Transverse colon (tissue), 4 donors: ENCODE results near the gene CCR2. TPM values are rescaled to one million over a fixed set of nuclear protein-coding genes. Genes with fewer than 3 reads are reported as not detected.

ENCODE experiments used
- DNase-seq: peaks from one replicate; pipeline ENCODE4 v3.0.0-alpha.2; 2019
- H3K27ac ChIP-seq, 4 donors: fragments of 200-600 bp; sonication (generic); 2 replicates each; pipeline ENCODE4 v1.5.1; 2016 to 2018; ENCODE audit warnings: inconsistent platforms in 4 of 4
- H3K27me3 ChIP-seq: fragments of 200-600 bp; sonication (generic); 2 replicates; pipeline ENCODE4 v1.5.1; 2017; ENCODE audit warnings: inconsistent platforms
- H3K36me3 ChIP-seq, 4 donors: fragments of 200-600 bp; sonication (generic); 2 replicates each; pipeline ENCODE4 v1.5.1; 2017 to 2019; ENCODE audit warnings: inconsistent platforms in 4 of 4
- H3K4me1 ChIP-seq, 4 donors: fragments of 200-600 bp; sonication (generic); 2 replicates each; pipeline ENCODE4 v1.5.1; 2017 to 2020; ENCODE audit warnings: inconsistent platforms in 4 of 4
- H3K4me3 ChIP-seq, 4 donors: fragments of 200-600 bp; sonication (generic); 1 replicate in 1 of 4; 2 replicates in 3 of 4; pipeline versions ENCODE4 v1.5.1 to v1.6.1; 2017 to 2019; ENCODE audit warnings: inconsistent platforms in 4 of 4
- H3K9me3 ChIP-seq, 2 donors: fragments of 200-600 bp; sonication (generic); 2 replicates each; pipeline ENCODE4 v1.5.1; 2017 to 2019; ENCODE audit warnings: inconsistent platforms in 2 of 2
- EP300 ChIP-seq: sonication (generic); formaldehyde crosslinking; IDR thresholded peaks from one replicate; pipeline ENCODE4 v1.6.1; 2017; ENCODE audit warnings: antibody characterized with exemption, low read depth
- POLR2A ChIP-seq: fragments of 450-650 bp; IDR thresholded peaks from one replicate; pipeline ENCODE4 v1.6.1; 2016; ENCODE audit warnings: antibody characterized with exemption, mild to moderate bottlenecking, moderate library complexity
- POLR2AphosphoS5 ChIP-seq, 3 donors: sonication (generic); formaldehyde crosslinking; IDR thresholded peaks; one replicate each; pipeline ENCODE4 v1.6.1; 2016; ENCODE audit warnings: antibody characterized with exemption in 3 of 3
- WGBS, 2 donors: methylation state at CpG; one replicate each; pipeline ENCODE4 v1.1.5; 2018; ENCODE audit warnings: low coverage in 1 of 2; 5-methylcytosine and 5-hydroxymethylcytosine counted together
- in situ Hi-C, 4 donors: fragments of 200-750 bp; cut with MboI; loops; one replicate each; pipeline versions ENCODE4 v1.15.0 to v1.15.1; 2017; ENCODE audit warnings: low sequenced_read_pairs in 3 of 4, low pct_ligation_motif_present in 1 of 4, low pct_unique_long_range_greater_than_20kb in 1 of 4
- intact Hi-C: fragments of 100-400 bp; cut with DNase I; formaldehyde crosslinking; loops from one replicate; pipeline ENCODE4 v1.15.1; 2023; ENCODE audit warnings: low total_unique reads
- total RNA-seq, 4 donors: library from RNA; depleted of rRNA; stranded (reverse); fragments of >200 nt; gene quantifications; one replicate each; pipeline ENCODE4 v1.1.0, GENCODE V29; 2016
- TF ChIP-seq, protein P1 (sequence below), 5 experiments: fragments of 200-600 bp in 3 of 5; fragments of 450-650 bp in 2 of 5; sonication (generic) in 3 of 5; IDR thresholded peaks; 1 replicate in 2 of 5; 2 replicates in 3 of 5; pipeline ENCODE4 v1.5.1; 2016 to 2017; ENCODE audit warnings: antibody characterized with exemption in 5 of 5, inconsistent platforms in 3 of 5, mild to moderate bottlenecking in 2 of 5, moderate library complexity in 1 of 5

Gene CCR2
- total RNA-seq, 4 donors from 2014 or later, result 1.8 to 4.6 TPM; not detected in 2

DNA sequence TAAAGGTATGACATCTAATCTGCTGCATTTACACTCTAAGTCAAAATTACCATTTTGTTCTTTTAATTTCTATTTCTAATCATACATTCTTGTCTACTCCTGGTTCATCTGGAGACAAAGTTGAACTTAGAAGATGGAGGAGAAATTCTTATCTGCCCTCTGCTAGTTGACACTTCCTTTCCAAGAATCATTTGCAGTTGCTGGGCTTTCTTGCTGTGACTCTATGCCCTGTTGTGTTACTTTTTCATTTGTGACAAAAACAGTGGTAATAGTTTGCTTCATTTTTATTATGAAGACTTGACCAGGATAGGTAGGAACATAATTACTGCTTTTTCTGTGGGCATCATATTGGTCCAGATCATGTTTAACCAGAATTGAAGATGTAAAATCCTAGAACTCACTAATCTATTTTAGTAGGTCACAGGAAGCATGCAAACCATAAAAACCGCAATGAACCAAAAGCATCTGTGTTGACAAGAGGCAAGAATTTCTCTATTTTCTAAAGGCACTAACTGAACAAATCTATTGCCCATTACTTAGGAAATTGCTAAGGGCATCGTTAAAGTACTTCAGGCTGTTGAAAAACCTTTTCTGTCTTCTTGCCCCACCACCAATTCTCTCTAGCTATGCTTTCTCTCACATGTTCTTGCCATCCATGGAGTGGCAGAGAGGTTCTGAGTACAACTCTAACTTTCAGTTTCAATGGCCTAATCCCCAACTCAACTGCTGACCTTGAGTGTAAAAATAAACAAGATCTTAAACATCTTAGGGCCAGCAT lies 4.2 kb upstream of the CCR2 start:
- DNase-seq, result no peak

DNA sequence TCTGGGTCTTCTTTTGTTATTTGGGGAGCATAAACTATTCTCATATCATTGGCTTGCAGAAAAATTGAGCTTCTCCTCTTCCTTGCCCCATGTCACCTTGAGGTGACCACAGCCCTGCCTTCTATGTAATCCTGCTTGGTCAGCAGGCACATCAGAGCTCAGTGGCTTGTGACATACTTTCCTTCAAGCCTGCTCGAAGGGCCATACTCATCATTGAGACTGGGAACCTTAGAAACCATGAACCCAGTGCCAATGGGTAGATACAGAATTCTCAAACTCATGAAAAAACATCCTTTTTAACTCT lies 3.7 kb upstream of the CCR2 start:
- TF ChIP-seq POLR2AphosphoS5 (IDR thresholded peaks at IDR 0.05) (no peak), POLR2A (no peak), EP300 (no peak)
- TF ChIP-seq, protein P1, sequence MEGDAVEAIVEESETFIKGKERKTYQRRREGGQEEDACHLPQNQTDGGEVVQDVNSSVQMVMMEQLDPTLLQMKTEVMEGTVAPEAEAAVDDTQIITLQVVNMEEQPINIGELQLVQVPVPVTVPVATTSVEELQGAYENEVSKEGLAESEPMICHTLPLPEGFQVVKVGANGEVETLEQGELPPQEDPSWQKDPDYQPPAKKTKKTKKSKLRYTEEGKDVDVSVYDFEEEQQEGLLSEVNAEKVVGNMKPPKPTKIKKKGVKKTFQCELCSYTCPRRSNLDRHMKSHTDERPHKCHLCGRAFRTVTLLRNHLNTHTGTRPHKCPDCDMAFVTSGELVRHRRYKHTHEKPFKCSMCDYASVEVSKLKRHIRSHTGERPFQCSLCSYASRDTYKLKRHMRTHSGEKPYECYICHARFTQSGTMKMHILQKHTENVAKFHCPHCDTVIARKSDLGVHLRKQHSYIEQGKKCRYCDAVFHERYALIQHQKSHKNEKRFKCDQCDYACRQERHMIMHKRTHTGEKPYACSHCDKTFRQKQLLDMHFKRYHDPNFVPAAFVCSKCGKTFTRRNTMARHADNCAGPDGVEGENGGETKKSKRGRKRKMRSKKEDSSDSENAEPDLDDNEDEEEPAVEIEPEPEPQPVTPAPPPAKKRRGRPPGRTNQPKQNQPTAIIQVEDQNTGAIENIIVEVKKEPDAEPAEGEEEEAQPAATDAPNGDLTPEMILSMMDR (IDR thresholded peaks at IDR 0.05), result no peak
- WGBS, 2 donors, result 33 to 61% methylated on average over 1 of the region's 1 CpG
- peak overlapping the region in 3 of 4 donors; percentile 27 to 53 (median 50) for H3K27ac ChIP-seq
- in situ Hi-C loops, result loop anchor here in 1 of 4 donors (25.0 kb wide), 2 partner anchors 263 to 413 kb away; partner anchors contain the start of gene CXCR6
- peaks cover 4% of the 10 kb centered on the region for H3K27me3 ChIP-seq
- intact Hi-C loops, result no loop called here
- no peaks in the 10 kb centered on the region for H3K9me3 ChIP-seq
- no peaks in the 10 kb centered on the region for H3K4me1 ChIP-seq
- H3K36me3 ChIP-seq, result no peaks in the 10 kb centered on the region
- no peak for DNase-seq
- no peak overlapping the region for H3K4me3 ChIP-seq

More for the DNA sequence above, 4.2 kb upstream of the CCR2 start:
- Histone ChIP-seq H3K9me3 (no peaks in the 10 kb centered on the region), H3K4me1 (no peaks in the 10 kb centered on the region), H3K4me3 (no peak overlapping the region), H3K36me3 (no peaks in the 10 kb centered on the region), H3K27ac (peak overlapping the region; percentile 13 to 53 (median 38)), H3K27me3 (peaks cover 4% of the 10 kb centered on the region)
- in situ Hi-C loops, result loop anchor here in 1 of 4 donors (25.0 kb wide), 2 partner anchors 262 to 412 kb away; partner anchors contain the start of gene CXCR6
- TF ChIP-seq EP300, result no peak
- intact Hi-C loops, result no loop called here
- WGBS, 2 donors, result 47 to 59% methylated on average over 2 of the region's 2 CpGs

DNA sequence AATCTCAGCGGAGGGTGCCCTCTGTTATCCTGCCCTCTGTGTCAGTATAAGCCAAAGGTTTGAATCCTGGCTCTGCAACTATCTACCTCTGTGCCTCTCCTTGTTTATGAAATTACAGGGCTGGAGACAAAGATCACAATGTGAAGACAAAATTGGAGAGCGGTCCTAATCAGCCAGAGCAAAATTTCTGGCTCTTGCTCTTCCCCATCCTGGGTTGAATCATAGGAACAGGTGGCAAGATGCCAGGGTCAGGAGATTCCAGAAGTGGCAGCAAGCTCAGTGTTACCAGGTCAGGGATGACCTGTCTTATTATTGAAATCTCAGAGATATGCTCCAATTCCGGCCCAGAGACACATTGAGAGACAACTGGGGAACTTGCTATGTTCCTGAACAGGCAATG lies 2.3 kb upstream of the CCR2 start:
- H3K36me3 ChIP-seq, result no peaks in the 10 kb centered on the region
- 93 to 100% methylated on average over 1 to 3 of the region's 3 CpGs for WGBS, 2 donors
- H3K9me3 ChIP-seq, result no peaks in the 10 kb centered on the region
- no peak overlapping the region for H3K4me3 ChIP-seq
- no peaks in the 10 kb centered on the region for H3K4me1 ChIP-seq
- H3K27me3 ChIP-seq, result peaks cover 4% of the 10 kb centered on the region
- in situ Hi-C loops (loop anchor here in 1 of 4 donors (25.0 kb wide), 2 partner anchors 264 to 414 kb away; partner anchors contain the start of gene CXCR6), intact Hi-C loops (no loop called here)
- no peak overlapping the region for H3K27ac ChIP-seq
- TF ChIP-seq POLR2AphosphoS5 (IDR thresholded peaks at IDR 0.05), result no peak
- TF ChIP-seq, protein P1 (IDR thresholded peaks at IDR 0.05), result no peak
- TF ChIP-seq POLR2A, result no peak
- TF ChIP-seq EP300, result no peak
- no peak for DNase-seq

DNA sequence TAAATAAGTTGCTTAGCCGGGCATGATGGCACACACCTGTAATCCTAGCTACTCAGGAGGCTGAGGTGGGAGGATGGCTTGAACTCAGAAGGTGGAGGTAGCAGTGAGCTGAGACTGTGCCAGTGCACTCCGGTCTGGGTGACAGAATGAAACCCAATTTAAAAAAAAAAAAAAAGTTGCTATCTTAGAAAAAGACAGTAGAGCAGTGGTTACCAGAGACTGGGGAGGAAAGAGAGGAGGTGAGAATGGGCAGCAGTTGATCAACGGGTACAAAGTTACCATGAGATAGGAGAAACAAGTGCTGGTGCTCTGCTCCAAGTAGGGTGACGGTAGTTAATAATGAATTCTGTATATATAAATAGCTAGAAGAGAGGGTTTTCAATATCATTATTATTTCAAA lies 821 bp upstream of the CCR2 start:
- H3K4me3 ChIP-seq, result no peak overlapping the region
- peak overlapping the region in 1 of 4 donors; percentile 9 for H3K27ac ChIP-seq
- no peak for DNase-seq
- no peaks in the 10 kb centered on the region for H3K9me3 ChIP-seq
- 80 to 81% methylated on average over 4 of the region's 4 CpGs for WGBS, 2 donors
- no peaks in the 10 kb centered on the region for H3K4me1 ChIP-seq
- H3K27me3 ChIP-seq, result peaks cover 4% of the 10 kb centered on the region
- intact Hi-C loops (no loop called here), in situ Hi-C loops (loop anchor here in 1 of 4 donors (25.0 kb wide), 2 partner anchors 266 to 416 kb away; partner anchors contain the start of gene CXCR6)
- no peaks in the 10 kb centered on the region for H3K36me3 ChIP-seq
- no peak for TF ChIP-seq EP300
- TF ChIP-seq POLR2A, result no peak
- TF ChIP-seq, protein P1 (IDR thresholded peaks at IDR 0.05), result no peak
- TF ChIP-seq POLR2AphosphoS5 (IDR thresholded peaks at IDR 0.05), result no peak
